Gastroesophageal sphincter (tissue), 3 donors: ENCODE measurements around the gene FHAD1.

Experiments
- POLR2A ChIP-seq, 2 donors: fragments of 450-650 bp; IDR thresholded peaks; one replicate each; pipeline ENCODE4 v1.6.1; 2017; ENCODE audit warnings: antibody characterized with exemption in 2 of 2, mild to moderate bottlenecking in 2 of 2, moderate library complexity in 1 of 2
- TF ChIP-seq, protein P1 (sequence below), 4 experiments: fragments of 200-600 bp in 2 of 4; fragments of 450-650 bp in 2 of 4; sonication (generic) in 1 of 4; IDR thresholded peaks; one replicate each; pipeline ENCODE4 v1.5.1; 2017 to 2019; ENCODE audit warnings: antibody characterized with exemption in 4 of 4, mild to moderate bottlenecking in 2 of 4, moderate library complexity in 2 of 4

DNA sequence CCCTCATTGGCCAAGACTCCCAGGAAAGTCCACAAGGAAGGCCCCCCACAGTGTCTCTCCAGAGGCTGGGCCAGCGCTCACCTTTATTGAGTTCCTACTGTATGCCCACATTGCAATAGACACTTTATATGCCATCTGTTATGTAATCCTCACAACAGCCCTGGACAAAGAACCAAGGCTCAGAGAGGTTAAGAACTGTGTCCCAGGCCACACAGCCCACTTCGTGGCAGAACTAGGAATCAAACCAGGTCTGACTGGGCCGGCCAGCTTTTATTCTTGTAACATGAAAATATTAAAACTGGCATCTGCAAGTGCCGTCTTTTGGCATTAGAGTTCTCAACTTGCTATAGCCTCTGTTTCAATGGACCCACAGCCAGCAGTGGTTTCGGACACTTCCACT lies 195.7 kb downstream of the FHAD1 start:
- TF ChIP-seq, protein P1, sequence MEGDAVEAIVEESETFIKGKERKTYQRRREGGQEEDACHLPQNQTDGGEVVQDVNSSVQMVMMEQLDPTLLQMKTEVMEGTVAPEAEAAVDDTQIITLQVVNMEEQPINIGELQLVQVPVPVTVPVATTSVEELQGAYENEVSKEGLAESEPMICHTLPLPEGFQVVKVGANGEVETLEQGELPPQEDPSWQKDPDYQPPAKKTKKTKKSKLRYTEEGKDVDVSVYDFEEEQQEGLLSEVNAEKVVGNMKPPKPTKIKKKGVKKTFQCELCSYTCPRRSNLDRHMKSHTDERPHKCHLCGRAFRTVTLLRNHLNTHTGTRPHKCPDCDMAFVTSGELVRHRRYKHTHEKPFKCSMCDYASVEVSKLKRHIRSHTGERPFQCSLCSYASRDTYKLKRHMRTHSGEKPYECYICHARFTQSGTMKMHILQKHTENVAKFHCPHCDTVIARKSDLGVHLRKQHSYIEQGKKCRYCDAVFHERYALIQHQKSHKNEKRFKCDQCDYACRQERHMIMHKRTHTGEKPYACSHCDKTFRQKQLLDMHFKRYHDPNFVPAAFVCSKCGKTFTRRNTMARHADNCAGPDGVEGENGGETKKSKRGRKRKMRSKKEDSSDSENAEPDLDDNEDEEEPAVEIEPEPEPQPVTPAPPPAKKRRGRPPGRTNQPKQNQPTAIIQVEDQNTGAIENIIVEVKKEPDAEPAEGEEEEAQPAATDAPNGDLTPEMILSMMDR (IDR thresholded peaks at IDR 0.05): no peak
- TF ChIP-seq POLR2A (IDR thresholded peaks at IDR 0.05): no peak
